Measurements from ENCODE around the gene CDC7.

CDC7 gene

DNA sequence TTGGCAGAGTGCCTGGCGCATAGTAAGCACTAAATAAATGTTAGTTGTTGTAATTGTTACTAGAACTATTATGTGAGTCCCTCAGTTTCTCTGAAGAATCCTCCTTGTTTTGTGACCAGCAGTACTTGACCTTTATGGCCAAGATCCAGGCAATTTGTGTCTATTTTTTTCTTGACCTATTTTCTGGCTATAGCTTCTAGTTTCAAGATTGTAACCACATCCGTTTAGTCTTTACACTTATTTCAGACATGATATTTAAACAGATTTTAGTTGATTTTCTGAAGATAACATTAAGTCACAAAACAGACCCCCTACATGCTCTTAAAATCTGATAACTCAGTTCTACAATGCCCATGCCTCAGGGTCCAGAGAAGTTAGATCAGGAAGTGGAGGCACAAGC lies 50.3 kb downstream of the CDC7 start:
- no peak for DNase-seq

GRCh38 chr1:91552091-91552490 lies 51.4 kb downstream of the CDC7 start:
- DNase-seq: no peak

- no peak for DNase-seq
Measured at GRCh38 chr1:91552596-91552995, 51.9 kb downstream of the CDC7 start.

- no peak for DNase-seq
Measured at GRCh38 chr1:91553177-91553591, 52.5 kb downstream of the CDC7 start.

- no peak for DNase-seq
Measured at GRCh38 chr1:91555074-91555730, 54.6 kb downstream of the CDC7 start.

DNA sequence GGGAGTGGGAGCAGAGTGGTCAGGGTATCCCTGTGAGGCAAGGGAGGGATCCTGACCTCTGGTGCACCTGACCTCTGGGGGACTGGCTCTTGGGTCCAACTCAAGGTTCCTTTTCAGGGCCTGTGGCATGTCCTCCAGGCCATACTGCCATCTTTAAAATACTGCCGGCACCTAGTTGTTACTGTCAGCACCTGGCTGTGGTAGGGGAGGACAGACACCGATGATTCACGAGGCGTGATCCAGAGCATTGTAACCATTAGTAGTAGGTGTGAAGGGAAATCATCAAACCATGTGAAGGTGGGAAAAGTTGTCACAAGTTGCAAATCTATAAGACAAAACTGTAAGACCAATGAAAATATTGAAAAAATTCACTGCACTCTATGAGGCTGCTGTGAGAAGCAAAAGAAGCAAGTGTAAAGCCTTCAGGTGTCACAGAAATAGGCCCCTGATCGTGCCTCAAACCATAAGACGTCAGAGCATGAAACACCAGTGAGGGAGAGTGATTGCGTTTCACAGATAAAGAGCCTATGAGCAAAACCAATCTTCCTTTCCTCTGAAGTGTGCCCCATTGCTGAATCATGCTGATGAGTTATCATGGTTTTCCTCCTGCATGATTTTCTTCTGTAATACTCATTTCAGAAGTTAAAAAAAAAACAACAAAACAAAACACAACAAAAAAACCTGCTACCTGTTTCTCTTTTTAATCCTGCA lies 55.3 kb downstream of the CDC7 start:
- peak; percentile 43 for DNase-seq

GRCh38 chr1:91556556-91556955 lies 55.9 kb downstream of the CDC7 start:
- no peak for DNase-seq

GRCh38 chr1:91557039-91557690 lies 56.5 kb downstream of the CDC7 start:
- DNase-seq: no peak

DNA sequence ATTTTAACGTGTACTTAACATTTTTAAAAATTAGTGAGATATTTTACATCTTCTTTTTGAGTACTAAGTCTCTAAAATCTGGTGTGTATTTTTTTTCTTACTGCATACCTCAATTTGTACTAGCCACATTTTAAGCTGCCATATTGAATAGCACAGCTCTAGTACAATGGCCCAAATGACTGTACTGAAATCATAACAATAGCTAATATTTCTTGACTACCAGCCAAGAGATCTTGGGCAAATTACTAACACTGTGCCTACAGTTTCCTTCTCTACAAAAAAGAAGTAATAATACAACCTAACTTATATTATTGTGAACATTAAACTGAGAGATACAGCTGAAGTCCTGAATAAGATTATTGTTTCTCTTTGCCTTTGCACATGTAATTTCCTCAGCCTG lies 57.2 kb downstream of the CDC7 start:
- no peak for DNase-seq

- no peak for DNase-seq
Measured at GRCh38 chr1:91559046-91559750, 58.5 kb downstream of the CDC7 start.

- DNase-seq: no peak
Measured at GRCh38 chr1:91559838-91560565, 59.4 kb downstream of the CDC7 start.

GRCh38 chr1:91564888-91565701 lies 64.4 kb downstream of the CDC7 start:
- DNase-seq: no peak

- no peak for DNase-seq
Measured at GRCh38 chr1:91567583-91567982, 66.9 kb downstream of the CDC7 start.

DNA sequence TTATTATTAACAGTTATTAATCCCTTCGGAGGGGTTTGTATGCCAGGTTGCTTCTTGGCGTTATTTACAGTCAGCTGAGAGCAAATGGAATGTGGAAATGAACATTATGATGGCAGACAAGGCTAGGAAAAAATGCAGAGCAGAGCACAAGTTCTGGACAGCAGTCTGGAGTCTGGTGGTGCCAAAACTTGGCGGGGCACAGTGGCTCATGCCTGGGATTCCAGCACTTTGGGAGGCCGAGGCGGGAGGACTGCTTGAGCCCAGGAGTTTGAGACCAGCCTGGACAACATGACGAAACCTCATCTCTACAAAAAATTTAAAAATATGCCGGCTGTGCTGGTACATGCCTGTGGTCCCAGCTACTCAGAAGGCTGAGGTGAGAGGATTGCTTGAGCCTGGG lies 67.6 kb downstream of the CDC7 start:
- DNase-seq: no peak

DNA sequence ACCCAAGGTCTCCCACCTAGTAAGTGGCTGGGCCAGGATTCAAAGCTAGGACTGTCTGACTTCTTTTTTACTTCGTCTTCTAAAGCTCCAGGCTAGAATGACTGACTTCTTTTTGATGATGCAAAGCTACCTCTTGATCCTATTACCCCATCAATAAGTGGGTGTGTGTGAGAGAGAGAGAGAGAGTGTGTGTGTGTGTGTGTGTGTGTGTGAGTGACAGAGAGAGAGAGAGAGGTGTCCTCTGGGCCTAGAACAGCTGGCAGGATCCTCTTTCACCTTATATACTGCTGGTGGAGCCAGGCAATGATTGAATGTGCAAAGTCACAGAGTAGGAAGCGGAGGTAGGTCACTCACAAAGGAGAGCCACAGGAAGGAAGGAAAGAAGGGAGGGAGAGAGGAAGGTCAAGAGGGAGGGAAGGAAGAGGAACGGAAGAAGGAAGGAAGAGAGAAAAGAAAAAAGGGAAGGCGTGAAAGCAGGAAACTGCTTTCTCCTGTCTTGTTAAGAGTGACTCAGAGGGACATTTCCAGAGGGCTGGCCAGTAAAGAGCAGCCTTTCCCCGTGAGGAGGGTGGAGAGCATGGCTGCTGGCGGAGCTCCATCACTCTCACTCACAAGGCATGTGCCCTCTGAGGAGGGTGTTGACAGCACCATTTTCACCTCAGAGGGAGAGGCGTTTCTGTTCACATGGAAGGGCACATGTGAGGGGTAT lies 68.9 kb downstream of the CDC7 start:
- DNase-seq: no peak

DNA sequence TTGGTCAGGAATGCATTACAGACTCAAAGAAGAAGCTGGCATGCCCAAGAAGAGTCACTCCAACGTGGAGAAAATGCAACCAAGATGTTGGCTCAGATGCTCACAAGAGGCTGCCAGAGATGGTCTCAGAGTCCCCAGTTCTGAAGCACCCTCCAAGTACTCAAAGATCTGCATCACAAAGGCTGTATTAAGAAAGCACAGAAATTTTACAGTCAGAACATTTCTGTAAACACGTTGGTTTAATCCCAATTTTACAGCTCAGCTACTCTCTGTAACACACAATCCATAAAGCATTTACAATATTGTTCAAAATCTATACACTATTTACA lies 69.4 kb downstream of the CDC7 start:
- no peak for DNase-seq

- DNase-seq: no peak
Measured at GRCh38 chr1:91572044-91572443, 71.4 kb downstream of the CDC7 start.

All from stimulated activated CD4-positive, alpha-beta T cell treated with anti-CD3 and anti-CD28 coated beads, Interleukin-12 subunit alpha, Interleukin-12 subunit beta, amount 100 ng/mL, for 4 hours (primary cell).